CD4-positive, alpha-beta T cell treated with Interleukin-21 for 1 hour (primary cell): ENCODE data around the gene KANSL3.
"Not testable (repeated sequence)": the region's sequence is repeated elsewhere in the genome, so short reads cannot be mapped to it uniquely, and the experiment has no call there.

Experiments used
- DNase-seq: peaks from one replicate; pipeline ENCODE4 v3.0.0-alpha.2; 2020

Gene KANSL3

DNA sequence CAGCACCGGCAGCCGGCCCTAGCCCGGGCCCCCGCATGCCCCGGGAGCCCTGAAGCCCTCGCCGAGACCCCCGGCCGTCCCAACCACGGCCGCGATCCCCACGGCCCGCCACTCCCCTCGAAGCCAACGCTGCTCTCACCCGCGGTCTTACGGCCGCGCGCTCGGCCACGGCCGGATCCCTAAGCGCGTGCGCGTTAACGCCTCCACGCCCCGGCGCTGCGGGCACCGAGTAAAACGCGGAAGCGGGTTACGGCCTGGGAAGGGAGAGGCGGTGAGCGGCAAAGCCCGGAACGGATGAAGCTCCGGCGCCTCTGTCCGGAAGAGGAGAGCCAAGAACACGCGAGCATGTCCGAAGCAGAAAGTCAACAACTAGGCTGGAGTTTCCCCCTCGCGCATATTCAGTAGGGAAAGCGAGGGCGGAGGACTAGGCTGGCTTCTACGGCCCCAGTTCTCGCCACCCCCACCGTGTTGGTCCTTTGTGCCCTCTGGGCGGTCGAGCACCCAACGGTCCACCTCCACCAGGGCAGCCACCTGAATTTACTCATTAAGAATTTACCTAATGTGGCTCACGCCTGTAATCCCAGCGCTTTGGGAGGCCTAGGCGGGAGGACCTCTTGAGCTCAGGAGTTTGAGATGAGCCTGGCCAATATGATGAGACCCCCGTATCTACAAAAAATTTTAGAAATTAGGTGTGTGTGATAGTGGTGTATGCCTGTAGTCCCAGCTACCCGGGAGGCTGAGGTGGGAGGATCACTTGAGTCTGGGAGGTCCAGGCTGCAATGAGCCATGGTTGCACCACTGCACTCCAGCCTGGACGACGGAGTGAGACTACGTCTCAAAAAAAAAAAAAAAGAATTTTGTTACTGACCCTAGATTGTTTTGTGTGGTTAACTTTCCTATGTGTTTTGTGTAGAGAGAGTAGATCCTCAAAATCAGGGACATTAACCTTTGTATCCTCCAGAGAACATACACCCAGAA is at the start of gene KANSL3:
TSS of gene KANSL3 (minus strand) at position 169 of the 978 bp plus-strand sequence. CDS start 1,177 bp downstream, outside the sequence.
- DNase-seq, result peak; percentile 93

DNA sequence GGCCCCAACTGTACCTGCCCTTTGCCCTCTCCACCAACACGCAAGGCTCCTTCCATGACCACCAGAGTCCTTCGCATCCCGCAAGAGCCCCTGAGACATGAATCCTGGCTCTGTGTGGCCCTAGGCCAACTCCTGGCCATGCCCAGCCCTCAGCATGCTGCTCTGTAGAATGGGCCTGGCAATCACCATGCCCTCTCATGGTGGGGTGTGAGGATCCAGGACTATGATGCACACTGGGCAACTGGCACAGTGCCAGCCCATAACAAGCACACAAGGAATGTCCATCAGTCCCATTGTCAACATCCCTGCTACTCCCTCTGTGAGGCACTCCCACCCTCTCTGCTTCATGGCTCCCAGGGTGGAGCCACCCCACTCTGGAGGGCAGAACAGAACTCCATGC is 49.2 kb upstream of the KANSL3 start:
- no peak for DNase-seq

DNA sequence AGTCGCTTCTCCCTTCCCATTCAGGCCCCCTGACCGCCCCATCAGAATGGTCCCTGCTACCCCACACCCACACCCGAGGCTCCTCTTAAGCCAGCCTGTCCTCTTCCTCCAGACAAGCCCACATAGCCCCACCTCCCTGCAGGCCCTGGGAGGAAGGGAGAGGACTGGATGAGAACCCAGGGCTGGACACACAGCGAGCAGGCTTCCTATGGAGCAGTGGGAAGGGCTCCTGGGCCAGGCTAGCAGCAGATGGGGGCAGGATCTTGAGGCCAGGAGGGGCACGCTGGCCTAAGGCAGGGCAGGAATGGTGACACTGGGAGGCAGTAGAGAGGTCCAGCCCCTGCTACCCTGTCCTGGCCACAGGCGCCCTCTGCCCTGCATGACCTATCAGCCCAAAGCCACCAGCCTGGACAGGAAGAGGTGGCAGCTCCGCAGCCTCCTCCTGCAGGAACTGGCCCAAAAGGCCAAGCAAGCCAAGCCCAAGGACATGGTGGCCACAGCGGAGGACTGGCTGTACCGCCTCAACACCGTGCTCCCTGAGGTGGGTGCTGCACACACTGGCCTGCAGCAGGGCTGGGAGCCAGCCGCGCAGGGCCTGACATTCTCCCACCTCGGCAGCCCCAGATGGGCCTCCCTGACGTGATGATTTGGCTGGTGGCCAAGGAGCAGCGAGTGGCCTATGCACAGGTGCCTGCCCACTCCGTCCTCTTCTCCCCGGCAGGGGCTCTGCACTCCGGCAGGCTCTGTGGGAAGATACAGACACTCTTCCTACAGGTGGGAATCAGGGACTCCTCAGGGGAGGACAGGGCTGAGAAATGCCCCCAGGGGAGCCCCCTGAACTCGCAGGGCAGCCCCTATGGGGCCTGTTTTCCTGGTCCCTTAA is 47.7 kb upstream of the KANSL3 start:
- DNase-seq, result no peak

DNA sequence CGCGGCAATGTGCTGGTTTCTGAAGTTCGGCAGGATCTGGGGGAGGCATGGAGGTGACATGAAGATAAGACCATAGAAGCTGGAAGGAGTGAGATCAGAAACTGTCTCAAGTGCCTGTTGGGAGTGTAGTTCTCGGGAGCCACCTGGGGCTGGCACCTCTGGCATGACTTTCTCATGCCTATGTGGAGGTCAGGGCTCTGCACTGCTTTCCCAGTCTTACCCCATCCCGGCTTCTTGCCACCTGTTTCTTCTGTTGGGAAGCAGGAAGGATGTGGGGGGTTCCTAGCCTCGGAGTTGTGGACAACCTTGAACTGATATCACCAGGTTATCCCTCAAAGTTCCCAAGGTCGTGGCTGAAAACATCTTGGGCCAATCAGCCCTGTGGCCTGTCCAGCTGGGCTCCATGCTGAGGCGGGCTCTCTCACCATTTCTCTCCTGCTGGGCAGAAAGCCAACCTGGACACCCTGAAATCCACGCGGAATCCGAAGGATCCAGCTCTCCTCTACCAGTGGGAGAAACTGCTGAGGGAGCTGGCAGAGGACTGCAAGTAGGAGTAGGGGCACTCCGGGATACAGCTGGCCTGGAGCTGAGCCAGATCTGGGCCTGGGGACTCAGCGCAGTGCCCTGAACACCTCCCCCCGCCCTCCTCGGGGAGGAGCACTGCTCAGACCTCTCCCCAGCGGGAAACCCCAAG is 46.9 kb upstream of the KANSL3 start:
- DNase-seq, result no peak

DNA sequence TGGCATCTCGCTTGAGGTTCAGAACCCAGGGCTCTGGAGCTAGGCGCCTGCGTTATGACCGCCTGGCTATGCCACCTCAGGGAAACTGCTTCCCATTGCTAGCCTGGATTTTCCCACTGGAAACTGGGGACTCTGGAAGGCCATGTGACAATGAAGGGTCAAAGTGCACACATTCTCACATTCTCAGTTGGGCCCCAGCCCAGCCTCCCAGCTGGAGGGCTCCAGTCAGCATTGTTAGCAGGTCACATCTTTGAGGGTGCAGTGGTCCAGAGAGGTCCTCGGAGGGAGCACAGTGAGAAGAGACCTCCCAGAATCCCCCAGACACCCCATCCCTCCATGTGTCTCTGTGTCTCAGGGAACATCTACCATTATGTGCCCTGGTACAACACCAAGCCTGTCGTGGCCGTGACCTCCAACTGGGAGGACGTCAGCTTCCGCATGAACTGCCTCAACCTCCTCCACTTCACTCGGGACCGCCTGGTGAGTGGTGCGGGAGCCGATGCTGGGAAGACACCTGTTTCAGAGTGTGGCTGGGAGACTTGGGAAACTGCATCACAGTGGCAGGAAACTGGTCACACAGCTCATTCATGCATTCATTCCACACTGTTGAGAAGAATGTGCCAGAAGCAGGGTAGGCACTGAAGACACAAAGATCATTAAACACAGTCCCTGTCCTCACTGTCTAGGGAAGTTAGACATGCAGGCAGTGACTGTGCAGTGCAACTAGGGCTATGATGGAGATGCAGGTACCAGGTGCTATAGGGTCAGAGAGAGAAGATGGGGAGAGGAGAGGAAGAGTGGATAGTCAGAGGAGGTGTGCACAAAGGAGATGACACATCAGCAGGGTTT is 46.1 kb upstream of the KANSL3 start:
- no peak for DNase-seq

DNA sequence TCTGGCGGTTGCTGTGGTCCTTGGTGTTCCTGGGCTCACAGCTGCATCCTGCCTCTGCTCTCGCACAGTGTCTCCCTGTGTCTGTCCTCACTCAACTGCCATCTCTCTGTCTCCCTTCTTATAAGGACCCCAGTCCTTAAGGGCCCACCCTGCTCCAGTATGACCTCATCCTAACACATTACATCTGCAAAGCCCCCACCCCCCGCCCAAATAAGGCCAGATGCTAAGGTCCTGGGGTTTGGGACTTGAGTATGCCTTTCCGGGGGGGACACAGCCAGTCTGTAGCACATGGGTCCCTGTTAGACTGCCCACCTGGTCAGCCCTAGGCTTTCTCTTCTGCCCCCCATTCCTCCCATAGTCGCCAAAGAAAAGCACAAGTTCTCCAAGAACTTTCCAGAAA is 45.2 kb upstream of the KANSL3 start:
- DNase-seq, result no peak

DNA sequence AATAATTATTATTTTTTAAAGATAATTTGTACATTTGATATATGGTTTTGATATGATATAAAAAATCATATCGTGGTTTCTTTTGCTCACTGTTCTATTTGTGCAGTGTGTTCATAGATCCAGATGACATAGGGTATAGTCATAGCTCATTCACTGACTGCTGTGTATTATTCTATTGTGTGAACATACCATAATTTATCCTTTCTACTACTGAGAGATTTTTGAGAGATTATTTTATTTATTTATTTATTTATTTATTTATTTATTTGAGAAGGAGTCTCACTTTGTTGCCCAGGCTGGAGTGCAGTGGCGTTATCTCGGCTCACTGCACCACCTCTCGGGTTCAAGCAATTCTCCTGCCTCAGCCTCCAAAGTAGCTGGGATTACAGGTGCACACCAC is 43.4 kb upstream of the KANSL3 start:
- no peak for DNase-seq

DNA sequence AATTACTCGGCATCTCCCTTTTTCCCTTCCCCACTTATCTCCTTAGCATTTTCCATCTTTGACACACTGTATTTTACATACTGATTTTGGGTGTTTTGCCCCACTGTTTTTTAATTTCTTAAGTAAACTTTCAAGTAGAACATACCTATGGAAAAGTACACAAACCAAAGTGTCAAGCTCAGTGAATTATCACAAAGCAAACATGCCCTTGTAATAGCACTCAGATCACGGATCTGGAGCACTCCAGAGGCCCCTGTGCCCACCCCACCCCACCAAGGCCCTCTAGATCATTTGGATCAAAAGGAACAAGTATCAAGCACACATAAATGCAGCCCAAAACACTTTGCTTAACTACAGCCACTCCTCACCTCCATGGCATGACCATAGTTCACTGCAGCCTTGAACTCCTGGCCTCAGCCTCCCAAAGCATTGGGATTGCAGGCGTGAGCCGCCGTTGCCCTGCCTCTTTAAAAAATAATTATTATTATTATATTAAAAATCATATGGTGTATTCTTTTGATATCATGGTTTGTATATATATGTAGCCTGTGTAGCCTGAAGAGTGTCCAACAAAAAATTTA is 42.5 kb upstream of the KANSL3 start:
- DNase-seq, result no peak

DNA sequence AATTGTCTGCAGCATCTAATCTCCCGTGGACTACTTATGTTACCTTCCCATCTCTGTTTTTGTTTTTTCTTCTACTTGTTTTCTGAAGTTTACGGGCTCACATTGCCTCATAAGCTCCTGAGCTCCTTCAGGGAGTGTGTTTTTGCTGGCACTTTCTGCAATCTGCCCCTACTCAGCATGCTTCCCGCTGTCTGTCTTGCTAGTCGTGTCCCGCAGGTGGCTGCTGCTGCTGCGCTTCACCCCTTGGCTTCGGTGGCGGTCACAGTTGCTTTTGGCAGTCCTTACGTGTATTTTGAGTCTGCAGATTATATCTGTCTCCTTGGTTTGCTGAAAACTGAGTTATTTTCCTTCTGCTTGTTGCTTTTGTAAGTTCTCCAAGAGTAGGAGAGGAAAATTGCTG is 41.7 kb upstream of the KANSL3 start:
- no peak for DNase-seq

DNA sequence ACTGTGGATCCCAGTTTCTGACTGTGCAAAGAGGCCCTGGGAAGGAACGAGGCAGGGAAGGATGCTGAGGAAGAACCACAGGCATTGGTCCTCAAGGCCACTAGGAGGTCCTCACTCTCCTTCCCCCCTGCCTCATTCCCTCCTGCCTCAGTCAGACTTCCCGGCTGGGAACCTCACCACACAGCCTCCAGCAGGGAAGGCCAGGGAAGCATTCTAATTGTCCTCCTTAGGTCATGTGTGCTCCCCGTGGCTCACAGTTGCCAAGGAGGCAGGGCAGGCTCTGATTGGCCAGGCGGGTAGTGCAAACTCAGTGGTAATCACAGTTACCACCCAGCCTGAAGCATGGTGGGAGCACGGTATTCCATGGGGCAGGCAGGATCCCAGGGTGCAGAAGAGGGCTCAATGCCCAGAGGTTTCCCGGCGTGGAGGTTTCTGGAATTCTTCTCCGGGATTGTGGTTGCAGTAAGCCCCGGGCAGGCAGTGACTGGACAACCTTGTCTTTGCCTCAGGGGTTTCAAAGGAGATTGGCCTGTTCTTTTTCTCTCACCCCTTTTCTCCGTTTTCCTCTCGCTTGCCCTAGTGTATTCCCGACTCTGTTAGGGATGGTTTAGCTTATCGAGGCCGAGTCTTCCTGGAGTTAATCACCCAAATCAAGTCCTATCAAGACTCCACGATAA is 31.6 kb upstream of the KANSL3 start:
- no peak for DNase-seq

DNA sequence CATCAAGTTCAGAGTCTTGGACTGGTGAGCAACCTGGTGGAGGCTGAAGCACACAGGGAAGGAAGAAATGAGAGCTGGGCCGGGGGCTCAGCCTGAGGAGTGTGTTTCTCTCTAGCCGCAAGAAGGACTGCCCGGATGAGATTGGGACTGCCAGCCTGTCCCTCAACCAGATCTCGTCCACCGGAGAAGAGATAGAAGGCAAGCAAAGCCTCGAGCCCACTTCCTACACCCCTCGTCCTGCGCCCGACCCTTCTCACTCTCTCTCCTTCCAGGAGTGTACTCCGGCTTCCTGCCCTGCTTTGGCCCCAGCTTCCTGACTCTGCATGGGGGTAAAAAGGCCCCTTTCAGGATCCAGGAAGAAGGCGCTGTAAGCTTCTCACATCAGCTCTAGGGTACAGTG is 30.7 kb upstream of the KANSL3 start:
- no peak for DNase-seq

DNA sequence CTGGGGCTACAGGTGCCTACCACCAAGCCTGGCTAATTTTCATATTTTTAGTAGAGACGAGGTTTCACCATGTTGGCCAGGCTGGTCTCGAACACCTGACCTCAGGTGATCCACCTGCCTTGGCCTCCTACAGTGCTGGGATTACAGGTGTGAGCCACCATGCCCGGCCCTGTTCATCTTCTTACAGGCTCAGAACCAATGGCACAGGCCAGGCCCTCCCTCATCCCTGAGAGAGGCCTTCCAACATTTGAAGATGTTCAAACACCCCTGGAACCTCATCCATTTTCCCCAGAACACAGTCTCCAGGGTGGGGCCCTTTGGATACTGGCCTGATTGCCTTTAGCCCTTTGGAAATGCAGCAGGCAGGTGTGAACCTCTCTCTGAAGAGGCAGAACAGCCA is 27.6 kb upstream of the KANSL3 start:
- not testable (repeated sequence) for DNase-seq

DNA sequence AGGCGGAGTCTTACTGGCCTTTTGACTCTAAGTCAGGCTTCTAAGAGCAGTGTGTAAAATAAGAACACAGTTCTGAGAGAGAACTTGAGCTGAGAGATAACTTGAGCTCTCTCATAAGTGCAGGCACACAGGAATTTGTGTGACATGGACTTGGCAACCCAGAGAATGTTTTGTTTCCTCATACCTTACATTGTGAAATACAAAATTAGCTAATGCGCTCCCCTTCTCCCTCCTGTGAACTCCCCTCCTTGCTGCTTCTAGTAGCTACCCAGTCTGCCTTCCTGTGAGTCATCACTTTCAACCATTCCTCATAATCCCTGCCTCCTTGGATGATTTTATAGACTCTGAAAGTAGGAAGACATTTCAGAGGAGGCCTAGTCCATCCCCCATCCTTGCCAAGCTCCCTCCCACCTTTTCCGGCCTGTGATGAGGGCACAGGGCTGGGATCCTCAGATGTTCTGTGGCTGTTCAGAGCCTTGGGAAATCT is 27.0 kb upstream of the KANSL3 start:
- DNase-seq, result no peak

DNA sequence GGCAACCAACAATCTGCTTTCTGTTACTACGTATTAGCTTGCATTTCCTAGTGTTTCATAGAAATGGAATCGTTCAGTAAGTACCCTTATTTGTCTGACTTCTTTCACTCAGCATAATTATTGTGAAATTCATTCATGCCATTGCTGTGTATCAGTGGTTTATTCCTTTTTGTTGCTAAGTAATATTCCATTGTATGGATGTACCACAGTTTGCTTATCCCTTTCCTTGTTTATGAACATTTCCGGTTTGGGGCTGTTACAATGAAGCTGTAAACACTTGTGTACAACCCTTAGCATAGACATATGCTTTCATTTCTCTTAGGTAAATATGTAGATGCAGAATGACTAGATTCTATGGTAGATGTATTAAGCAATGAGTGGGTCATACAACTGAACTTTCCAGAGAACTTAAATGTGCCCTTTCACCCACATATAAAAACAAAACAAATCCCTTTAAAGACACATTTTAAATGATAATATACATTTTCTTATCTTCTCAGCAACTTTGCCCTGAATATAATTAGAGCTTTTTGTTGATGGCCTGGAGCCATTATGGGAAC is 26.3 kb upstream of the KANSL3 start:
- DNase-seq, result no peak

DNA sequence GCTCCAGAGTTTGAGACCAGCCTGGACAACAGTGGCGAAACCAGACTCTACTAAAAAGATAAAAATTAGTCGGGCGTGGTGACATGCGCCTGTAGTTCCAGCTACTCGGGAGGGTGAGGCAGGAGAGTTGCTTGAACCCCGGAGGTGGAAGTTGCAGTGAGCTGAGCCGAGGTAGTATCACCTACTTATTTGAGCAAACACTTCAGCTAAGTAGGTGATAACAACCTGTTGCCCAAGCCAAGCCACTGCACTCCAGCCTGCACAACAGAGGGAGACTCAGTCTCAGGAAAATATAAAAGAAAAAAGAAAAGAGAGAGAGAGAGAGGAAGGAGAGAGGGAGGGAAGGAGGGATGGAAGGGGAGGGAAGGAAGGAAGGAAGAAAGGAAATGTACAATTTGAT is 25.7 kb upstream of the KANSL3 start:
- DNase-seq, result no peak

DNA sequence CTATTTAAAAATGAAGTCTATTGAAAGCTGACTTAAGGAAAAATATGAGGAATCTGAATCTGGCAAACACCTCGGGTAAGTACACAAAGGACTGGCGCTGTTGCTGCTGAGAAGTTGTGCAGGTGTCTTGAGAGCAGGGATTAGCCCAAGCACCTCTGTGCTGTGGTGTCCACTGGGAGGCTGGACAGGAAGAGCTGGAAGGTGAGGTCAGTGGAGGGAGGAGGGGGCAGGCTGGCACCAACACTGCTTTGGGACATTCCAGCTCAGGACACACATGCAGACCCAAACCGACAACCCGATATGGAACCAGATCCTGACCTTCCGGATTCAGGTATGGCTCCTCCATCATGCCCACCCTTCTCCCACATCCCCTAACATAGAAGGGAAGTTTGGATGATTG is 25.1 kb upstream of the KANSL3 start:
- no peak for DNase-seq

DNA sequence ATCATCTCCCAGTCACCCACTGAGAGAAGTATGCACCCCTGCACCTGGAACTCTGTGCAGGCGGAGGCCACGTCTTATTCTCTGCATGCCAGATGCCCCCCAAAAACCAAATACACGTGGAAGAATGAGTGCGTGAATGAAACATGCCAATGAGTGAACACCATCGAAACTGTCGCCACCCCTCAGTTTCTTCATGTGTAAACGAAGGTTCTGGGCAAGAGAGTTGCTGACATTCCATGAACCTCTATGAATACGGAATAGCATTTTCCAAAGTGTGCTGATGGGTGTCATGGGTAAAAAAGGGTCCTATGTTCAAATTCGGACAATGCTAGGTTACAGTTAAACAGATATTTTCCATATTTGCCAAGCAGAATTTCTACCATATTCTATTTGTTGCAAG is 24.2 kb upstream of the KANSL3 start:
- DNase-seq, result no peak

DNA sequence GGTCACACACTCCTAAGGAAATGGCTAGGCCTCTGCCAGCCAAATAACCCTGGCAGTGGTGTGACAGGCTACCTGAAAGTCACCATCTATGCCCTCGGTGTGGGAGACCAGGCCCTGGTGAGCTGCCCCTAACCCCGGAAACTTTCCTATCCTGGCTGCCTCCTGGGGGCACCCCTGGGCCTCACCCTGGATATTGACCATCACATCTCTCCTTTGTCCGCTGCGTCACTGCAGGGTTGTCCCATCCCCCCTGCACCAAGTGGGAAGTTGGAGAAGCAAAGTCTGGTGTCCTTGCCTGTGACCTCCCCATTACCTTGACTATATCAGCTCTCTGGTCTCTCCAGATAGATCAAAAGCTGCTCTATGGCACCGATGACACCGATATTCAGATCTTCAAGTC is 23.2 kb upstream of the KANSL3 start:
- DNase-seq, result no peak

DNA sequence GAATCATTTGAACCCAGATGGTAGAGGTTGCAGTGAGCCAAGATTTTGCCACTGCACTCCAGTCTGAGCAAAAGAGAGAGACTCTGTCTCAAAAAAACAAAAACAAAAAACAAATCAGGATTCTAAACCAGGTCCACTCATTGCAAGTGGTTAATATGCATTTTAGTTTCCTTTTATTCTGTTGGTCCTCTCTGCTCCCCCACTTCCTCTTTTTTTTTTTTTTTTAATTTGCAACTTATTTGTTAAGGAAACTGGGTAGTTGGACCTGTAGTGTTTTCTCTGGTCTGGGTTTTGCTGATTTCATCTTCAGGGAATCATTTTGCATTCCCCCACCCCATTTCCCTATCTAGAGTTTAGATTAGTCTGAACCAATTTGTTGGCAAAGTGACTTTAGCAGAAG is 18.4 kb upstream of the KANSL3 start:
- no peak for DNase-seq

DNA sequence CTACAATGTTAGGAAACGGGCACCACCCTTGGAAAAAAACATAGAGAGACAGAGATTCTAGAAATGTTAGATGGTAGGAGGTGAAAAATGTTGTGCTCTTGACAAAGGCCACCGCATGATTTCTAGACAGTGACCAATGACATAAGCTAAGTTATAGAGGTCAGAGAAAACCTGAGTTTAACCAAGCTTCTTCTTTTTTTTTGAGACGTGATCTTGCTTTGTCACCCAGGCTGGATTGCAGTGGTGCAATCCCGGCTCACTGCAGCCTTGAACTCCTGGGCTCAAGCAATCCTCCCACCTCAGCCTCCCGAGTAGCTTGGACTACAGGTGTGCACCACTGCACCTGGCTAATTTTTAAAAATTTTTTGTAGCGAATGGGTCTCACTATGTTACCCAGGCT is 17.4 kb upstream of the KANSL3 start:
- DNase-seq, result no peak

DNA sequence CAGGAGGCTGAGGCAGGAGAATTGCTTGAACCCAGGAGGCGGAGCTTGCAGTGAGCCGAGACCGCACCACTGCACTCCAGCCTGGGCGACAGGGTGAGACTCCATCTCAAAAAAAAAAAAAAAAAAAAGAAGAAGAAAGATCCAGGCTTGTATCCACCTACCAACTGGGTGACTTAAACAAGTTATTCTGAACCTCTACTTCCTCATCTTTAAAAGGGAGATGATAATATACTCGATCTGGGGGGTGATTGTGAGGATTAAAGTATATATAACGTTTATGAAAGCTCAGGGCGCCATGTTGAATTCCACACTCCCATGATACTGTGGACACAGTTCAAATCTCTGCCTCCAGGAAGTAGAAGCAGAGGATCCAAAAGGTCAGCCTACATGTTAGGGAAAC is 16.7 kb upstream of the KANSL3 start:
- not testable (repeated sequence) for DNase-seq
